Stimulated activated CD4-positive, alpha-beta T cell treated with anti-CD3 and anti-CD28 coated beads, Interleukin-15, amount 100 ng/mL, for 24 hours (primary cell): Measurements from ENCODE around the gene RPL13.
"Not testable (repeated sequence)": the region's sequence is repeated elsewhere in the genome, so short reads cannot be mapped to it uniquely, and the experiment has no call there.

Source experiments
- DNase-seq: peaks from one replicate; pipeline ENCODE4 v3.0.0-alpha.2; 2020

The RPL13 gene

GRCh38 chr16:89577055-89577759 lies 16.7 kb downstream of the RPL13 start:
- no peak for DNase-seq

- DNase-seq: no peak
These were observed 18.9 kb downstream of the RPL13 start for GRCh38 chr16:89579351-89579750.

- no peak for DNase-seq
These were observed 20.7 kb downstream of the RPL13 start for GRCh38 chr16:89581045-89581695.

GRCh38 chr16:89581861-89582563 lies 21.5 kb downstream of the RPL13 start:
- DNase-seq: no peak

- DNase-seq: no peak
These were observed 22.2 kb downstream of the RPL13 start for GRCh38 chr16:89582614-89583196.

- DNase-seq: no peak
These were observed 22.9 kb downstream of the RPL13 start for GRCh38 chr16:89583197-89583894.

- DNase-seq: no peak
These were observed 23.6 kb downstream of the RPL13 start for GRCh38 chr16:89583895-89584644.

- no peak for DNase-seq
These were observed 24.5 kb downstream of the RPL13 start for GRCh38 chr16:89584768-89585549.

- DNase-seq: no peak
These were observed 25.7 kb downstream of the RPL13 start for GRCh38 chr16:89586218-89586617.

GRCh38 chr16:89586853-89587252 lies 26.4 kb downstream of the RPL13 start:
- no peak for DNase-seq

GRCh38 chr16:89587676-89588075 lies 27.2 kb downstream of the RPL13 start:
- DNase-seq: not testable (repeated sequence)

- DNase-seq: no peak
These were observed 28.1 kb downstream of the RPL13 start for GRCh38 chr16:89588413-89589109.

GRCh38 chr16:89589241-89589926 lies 28.9 kb downstream of the RPL13 start:
- DNase-seq: no peak

- DNase-seq: no peak
These were observed 33.4 kb downstream of the RPL13 start for GRCh38 chr16:89593841-89594240.

GRCh38 chr16:89595330-89596060 lies 35.0 kb downstream of the RPL13 start:
- DNase-seq: no peak

- no peak for DNase-seq
These were observed 35.7 kb downstream of the RPL13 start for GRCh38 chr16:89596061-89596689.

GRCh38 chr16:89596957-89597649 lies 36.6 kb downstream of the RPL13 start:
- no peak for DNase-seq

- peak; percentile 29 for DNase-seq
These were observed 37.7 kb downstream of the RPL13 start for GRCh38 chr16:89598199-89598598.
